ENCODE data around the gene CD247.

The CD247 gene

DNA sequence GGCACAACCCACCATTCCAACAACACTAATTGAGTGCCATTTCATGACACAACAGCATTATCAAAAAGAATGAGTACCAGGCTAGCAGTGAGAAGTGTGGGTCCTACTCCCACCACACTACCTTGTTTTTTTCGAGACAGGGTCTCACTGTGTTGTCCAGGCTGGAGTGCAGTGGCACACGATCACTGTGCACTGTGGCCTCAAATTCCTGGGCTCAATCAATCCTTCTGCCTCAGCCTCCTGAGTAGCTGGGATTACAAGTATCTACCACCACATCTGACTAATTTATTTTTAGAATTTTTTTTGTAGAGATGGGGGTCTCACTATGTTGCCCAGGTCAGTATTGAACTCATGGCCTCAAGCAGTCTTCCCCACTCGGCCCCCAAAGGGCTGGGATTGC is 30.7 kb downstream of the CD247 start:
- DNase-seq: no peak

GRCh38 chr1:167486090-167486824 is 32.1 kb downstream of the CD247 start:
- DNase-seq: no peak

DNA sequence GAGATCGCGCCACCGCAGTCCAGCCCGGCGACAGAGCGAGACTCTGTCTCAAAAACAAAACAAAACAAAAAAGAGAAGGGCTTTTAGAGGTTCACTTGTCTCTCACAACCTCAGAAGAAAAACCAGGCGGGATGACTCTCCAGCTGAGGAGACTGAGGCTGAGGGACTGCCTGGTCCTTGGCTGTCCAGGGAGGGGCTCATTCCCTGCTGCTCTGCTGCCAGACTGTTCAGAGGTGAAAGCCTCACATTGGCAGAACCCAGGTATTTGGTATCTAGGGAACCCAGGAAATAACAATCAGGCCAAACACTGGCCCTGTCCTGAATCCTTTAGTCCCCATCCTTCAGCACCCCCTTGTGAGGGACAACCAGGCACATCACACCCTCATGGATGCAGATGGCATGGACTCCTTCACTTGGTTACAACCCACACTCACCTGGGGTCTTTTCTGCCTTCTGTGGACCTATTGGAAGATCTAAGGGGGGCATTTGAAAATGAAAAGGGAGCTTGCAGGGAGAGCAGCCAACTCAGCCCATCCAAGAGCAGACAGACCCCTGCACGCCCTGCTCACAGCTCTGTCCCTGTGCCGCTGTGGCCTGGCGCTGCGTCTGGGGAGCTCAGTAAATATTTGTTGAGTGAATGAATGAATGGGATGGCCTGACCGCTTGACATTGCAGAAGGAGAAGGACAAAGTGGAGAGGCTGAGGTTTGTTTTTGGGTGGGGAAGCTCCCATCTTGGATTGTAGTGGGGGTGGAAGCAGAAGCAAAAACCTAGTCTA is 33.4 kb downstream of the CD247 start:
- no peak for DNase-seq

GRCh38 chr1:167483790-167484189 is 34.5 kb downstream of the CD247 start:
- DNase-seq: no peak

DNA sequence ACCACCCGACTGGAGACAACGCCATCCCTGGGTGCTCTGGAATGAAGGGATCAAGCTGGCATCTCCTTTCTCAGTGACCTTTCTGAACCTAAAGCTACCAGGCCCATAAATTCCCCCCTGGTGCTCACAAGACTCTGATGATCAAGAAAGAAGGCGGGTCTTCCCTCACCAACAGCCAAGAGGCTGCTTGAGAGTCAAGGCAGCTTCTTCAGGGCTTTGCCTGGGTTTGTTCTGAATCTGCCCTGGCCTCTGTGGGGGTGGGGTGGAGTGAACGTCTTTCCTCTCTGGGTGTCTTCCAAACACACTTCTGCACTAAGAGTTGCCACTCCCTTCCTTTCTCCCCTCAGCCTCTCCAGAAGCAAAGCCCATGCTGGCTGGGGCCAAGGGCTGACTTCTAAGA is 36.1 kb downstream of the CD247 start:
- DNase-seq: no peak

DNA sequence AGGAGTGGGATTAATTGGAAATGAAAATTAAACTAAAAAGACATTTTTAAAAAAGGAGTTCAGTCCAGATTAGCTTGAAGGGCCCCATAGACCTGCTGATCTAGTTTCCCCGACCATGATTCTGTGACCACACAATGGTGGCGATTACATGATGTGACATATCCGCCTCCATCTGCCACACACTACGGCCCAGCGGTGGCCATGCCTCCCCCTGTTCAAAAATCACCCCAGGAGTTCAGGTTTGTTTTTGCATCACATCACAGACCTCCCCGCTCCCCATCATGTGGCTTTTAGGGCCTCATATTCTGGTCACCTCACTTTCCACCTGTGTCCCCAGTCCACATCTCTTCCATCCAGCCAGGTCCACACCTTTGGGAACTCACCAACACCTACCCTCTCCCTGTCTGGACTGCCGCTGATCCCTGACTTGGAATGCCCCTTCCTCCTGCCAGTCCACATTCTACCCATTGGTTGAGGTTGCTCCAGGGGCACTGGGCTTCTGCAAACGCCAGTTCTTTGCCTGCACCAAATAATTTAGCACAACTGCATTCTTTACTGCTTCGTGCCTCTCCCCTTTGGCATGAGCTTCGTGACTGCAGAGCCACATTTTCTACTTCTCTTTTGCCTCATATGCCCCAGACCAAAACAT is 38.9 kb downstream of the CD247 start:
- no peak for DNase-seq

- DNase-seq: no peak
These were observed 40.3 kb downstream of the CD247 start for GRCh38 chr1:167477986-167478385.

- DNase-seq: no peak
These were observed 42.3 kb downstream of the CD247 start for GRCh38 chr1:167476061-167476460.

DNA sequence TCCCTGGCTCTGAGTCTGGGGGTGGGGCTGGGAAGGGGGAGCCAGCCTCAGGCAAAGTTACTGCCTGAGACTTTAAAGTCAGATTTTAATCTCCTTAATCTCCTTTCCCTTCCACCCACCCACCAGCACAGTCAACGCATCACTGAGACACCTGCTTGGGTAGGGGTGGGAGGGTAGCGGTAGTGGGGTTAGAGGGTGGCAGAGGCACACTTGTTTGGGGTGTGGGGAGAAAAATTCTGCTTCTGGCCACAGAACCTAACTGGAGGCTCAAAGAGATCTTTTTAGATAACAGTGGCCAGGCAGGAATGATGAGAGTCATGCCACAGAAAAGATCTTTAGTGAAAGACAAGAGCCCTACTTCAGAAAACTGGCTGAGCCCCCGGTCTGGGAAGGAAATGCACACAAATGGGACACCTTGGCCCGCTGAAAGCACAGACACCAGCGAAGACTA is 44.1 kb downstream of the CD247 start:
- DNase-seq: no peak

GRCh38 chr1:167473761-167474160 is 44.6 kb downstream of the CD247 start:
- no peak for DNase-seq

DNA sequence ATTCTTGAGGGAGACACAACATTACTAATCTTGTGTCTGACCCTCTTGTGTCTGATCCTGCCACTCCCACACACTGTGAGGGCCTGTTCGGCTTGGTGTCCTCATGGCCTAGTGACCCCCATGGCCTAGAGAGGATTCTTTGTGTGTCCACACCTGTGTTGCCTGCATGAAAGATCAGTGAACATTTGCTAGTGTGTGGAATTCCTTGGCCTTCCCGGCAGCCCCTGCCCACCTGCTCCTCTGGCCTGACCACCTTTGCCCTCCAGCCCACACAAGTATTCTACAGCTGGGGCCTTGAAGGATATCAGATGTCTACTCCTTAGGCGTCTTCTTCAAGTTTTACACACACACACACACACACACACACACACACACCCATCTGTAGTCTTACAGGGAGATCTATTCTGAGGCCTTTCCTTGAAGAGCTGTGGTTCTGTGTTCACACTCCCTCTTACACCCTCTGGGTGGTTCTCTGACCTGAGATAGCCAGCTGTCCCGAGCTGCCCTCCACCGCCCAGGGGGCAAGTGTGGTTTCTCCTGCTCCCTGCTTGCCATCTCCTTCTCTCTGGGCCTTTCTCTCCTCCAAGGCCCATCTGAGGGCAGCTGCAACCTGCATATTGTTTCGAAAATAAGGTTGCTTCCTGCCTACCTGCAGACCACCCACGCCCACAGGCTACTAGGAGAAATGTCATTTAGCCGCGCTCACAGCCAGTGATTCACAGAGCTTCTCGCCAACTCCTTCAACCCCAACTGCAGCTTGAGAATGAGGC is 45.4 kb downstream of the CD247 start:
- no peak for DNase-seq

DNA sequence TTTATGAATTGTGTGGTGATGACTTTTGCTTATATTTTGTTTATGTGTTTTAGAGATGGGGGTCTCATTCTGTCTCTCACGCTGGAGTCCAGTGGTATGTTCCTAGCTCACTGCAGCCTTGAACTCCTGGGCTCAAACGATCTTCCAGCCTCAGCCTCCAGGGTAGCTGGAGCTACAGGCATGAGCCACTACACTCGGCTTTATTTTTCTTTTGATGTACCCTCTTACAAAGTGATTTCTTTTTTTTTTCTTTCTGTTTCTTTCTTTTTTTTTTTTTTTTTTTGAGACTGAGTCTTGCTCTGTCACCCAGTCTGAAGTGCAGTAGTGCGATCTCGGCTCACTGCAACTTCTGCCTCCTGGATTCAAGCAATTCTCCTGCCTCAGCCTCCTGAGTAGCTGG is 46.8 kb downstream of the CD247 start:
- no peak for DNase-seq

- DNase-seq: no peak
These were observed 48.9 kb downstream of the CD247 start for GRCh38 chr1:167469280-167469965.

DNA sequence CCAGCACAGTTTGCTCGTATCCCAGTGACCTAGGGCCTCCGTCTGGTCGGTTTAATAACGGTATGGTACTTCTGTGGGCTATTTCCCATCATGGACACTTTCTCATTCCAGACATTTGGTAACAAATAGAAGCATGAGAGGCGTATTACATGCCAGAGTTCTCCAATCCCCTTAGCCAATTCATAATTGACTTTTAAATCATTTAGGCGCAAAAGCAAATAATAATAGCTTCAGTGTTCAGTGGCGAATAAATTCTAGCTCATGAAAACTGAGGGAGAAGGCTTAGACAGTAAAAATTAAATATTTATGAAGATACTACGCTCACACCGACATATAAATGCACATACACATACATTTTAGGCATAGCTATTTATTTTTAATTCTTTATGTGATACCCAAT is 50.6 kb downstream of the CD247 start:
- no peak for DNase-seq

DNA sequence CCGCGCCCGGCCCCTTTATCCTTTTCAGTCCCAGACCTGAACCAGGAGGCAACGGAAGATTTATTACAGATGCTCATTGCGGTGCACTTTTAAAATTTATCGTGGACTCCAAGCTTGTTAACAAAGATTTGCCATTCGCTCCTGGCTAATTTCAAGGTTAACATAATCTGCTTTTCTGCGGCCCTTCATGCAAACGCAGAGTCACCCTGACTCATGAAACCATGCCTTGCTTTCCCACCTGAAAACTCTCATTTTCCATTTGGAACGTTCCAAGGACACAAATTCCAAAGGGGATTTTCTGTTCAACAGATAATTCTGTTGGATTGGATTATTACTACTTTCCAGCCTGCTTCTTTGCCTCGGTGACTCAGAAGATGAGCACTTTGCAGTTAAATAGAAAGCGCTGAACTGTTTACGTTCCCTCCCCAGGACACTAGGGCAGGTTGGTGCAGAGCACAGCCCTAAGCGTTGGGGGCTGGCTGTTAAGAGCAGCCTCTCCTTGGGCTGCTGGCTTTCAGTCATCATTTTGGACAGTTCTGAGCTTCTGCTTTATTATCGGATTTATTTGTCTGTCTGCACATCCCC is 51.1 kb downstream of the CD247 start:
- DNase-seq: no peak

- DNase-seq: no peak
These were observed 52.6 kb downstream of the CD247 start for GRCh38 chr1:167465743-167466142.

DNA sequence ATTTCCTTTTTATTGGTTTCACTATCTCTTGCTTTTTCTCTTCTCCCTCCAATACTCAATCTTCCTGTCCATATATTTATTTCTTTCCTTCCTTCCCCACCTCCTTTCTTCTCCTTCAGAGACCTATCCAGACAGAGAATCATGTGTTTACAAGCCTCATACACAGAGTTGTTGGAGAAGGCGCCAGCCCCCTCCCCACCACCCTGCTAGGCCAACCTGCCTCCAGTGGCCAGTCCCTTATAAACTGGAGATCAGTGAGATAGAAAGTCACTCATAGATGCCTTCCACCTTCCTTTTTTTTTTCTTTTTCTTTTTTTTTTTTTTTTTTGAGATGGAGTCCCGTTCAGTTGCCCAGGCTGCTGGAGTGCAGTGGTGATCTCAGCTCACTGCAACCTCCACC is 53.3 kb downstream of the CD247 start:
- DNase-seq: no peak

- no peak for DNase-seq
These were observed 54.3 kb downstream of the CD247 start for GRCh38 chr1:167463875-167464575.

DNA sequence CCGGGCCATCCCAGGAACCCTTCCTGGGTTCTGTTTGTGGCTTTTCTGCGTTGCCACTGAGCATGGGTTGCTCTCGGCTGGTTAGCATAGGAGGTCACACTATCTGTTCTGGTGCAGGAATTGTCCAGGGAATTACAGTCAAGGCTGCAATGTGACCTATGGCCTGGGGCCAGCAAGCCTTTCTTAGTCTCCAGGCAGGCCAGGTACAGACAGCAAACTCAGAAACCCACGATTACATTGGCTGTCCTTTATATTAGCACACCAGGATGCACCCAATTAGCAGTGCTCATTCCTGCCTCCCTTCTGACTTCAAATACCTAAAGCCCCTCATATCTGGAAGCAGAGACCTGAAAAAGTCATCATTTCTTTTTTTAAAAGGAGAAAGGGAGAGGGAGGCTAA is 55.2 kb downstream of the CD247 start:
- no peak for DNase-seq

DNA sequence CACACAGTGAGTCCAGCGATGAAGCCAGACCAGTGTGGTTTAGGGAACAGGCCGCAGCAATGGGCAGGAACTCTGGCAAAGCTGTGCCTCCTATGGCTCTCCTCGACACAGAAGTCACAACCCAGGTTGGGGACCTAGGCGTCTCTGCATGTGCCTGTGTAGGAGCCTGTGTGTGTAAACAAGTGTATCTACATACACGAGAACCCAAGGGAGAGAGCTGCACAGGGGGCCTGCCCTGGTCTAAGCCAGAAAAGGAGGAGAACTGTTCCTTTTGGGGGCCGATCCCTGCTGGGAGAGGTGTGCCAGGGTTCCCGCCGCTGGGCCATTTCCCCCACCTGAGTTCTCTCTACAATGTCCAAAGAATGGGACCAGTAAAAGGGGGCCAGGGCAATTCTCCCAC is 56.0 kb downstream of the CD247 start:
- no peak for DNase-seq

DNA sequence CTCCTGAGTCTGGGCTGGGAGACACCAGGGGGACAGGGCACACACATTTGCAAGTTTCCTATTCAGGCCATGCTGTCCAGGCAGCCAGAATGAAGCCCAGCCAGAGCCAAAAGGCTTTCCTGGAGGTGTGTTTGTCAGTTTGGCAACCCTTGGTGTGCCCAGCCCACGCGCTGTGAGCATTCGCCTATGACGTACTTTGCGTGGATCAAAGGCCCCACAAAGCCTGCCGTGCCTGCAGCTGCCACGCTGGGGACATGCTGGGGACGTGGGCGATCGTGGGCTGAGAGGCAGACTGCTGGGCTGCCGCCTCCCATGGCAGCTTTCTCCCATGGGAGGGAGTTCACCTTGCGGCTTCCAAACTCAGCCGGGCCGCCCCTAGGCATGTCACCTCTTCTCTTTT is 57.5 kb downstream of the CD247 start:
- no peak for DNase-seq

Measured in NCI-H1436 (cell line).